Muscle layer of duodenum (tissue), 2 donors: ENCODE data around the gene NPTN.

Experiments
- H3K27ac ChIP-seq: one replicate; pipeline ENCODE4 v1.7.0; 2013; ENCODE audit warnings: mild to moderate bottlenecking, low read length
- H3K27me3 ChIP-seq: one replicate; pipeline ENCODE4 v1.7.0; 2013; ENCODE audit warnings: low read depth, mild to moderate bottlenecking, control low read depth, low read length
- H3K36me3 ChIP-seq, 2 donors: one replicate each; pipeline ENCODE4 v1.7.0; 2013; ENCODE audit warnings: low read length in 2 of 2, control low read depth in 1 of 2, mild to moderate bottlenecking in 1 of 2; ENCODE audit not compliant: insufficient read depth in 2 of 2, control insufficient read depth in 1 of 2
- H3K4me1 ChIP-seq, 2 donors: one replicate each; pipeline ENCODE4 v1.7.0; 2013; ENCODE audit warnings: low read length in 2 of 2, mild to moderate bottlenecking in 2 of 2, control low read depth in 1 of 2, moderate library complexity in 1 of 2; ENCODE audit not compliant: insufficient read depth in 2 of 2, control insufficient read depth in 1 of 2
- H3K4me3 ChIP-seq, 2 donors: one replicate each; pipeline ENCODE4 v1.7.0; 2013; ENCODE audit warnings: low read length in 2 of 2, low read depth in 1 of 2, mild to moderate bottlenecking in 1 of 2
- H3K9me3 ChIP-seq, 2 donors: one replicate each; pipeline ENCODE4 v1.7.0; 2013; ENCODE audit warnings: low read length in 2 of 2, control low read depth in 1 of 2, mild to moderate bottlenecking in 1 of 2; ENCODE audit not compliant: control insufficient read depth in 1 of 2
- donor health status: healthy.

The NPTN gene

DNA sequence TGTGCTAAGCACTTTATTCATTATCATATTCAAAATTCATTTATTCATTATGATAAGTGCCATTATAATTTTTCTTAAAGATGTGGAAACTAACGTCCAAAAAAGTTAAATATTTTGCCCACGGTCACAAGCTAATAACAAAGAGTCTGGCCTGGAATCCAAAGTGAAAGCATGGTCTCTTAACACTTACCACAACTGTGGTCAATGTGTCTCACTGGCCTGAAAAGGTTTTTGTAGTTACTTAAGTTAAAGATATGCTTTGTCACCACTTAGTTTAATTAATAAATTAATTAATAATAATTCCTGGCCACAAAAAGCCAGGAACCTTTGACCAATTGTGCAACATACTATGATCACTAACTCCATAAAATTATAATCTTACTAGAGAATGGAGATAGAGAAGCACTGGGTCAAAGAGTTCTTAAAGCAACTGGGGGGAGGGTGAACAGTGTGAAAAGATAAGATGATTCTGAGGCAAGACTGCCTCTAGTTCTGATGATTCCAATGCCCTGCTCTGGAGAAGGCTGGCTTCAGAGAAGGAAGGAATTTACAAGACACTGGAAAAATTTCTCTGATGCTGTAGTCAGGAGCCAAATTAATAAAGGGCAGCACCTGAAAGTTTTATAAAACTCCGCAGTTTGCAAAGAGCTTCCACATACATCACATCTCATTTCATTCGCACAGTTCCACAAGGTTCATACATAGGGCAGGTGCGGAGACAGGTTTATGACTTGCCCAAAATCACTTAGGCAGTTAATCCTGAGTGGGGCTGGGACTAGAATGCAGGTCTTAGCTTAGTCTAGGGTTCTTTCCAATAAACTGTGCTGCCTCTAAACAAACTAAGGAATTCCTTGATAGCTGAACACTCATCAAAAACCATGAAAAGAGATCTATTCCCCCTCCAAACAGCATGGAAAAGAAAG lies 32.5 kb downstream of the NPTN start:
- Histone ChIP-seq H3K9me3 (no peaks in the 10 kb centered on the region), H3K4me1 (peaks cover 45 to 86% of the 10 kb centered on the region in 2 donors), H3K4me3 (peak overlapping the region in 1 of 2 donors; percentile 29), H3K27ac (peak overlapping the region; percentile 61), H3K36me3 (no peaks in the 10 kb centered on the region), H3K27me3 (no peaks in the 10 kb centered on the region)

DNA sequence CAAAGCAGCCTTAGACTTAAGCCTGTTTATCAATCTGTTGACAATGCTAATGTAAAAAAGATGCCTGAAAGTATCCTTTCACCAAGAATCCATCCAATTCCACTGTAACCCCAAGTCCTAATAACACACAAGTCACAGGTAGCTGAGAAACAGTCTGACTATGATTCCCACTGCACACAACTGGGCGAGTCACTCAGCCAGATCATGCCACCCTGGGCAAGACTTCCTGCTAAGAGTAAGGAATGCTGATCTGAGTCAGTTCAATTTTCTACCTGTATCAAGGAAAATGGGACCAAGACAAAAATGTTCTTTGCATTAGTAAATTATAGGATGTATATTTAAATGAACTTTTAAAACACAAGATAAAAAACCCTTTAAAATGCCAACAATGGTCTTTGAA lies 33.3 kb downstream of the NPTN start:
- Histone ChIP-seq H3K27me3 (no peaks in the 10 kb centered on the region), H3K27ac (peak overlapping the region; percentile 5), H3K9me3 (no peaks in the 10 kb centered on the region), H3K4me3 (no peak overlapping the region), H3K4me1 (peaks cover 50 to 89% of the 10 kb centered on the region in 2 donors), H3K36me3 (no peaks in the 10 kb centered on the region)

DNA sequence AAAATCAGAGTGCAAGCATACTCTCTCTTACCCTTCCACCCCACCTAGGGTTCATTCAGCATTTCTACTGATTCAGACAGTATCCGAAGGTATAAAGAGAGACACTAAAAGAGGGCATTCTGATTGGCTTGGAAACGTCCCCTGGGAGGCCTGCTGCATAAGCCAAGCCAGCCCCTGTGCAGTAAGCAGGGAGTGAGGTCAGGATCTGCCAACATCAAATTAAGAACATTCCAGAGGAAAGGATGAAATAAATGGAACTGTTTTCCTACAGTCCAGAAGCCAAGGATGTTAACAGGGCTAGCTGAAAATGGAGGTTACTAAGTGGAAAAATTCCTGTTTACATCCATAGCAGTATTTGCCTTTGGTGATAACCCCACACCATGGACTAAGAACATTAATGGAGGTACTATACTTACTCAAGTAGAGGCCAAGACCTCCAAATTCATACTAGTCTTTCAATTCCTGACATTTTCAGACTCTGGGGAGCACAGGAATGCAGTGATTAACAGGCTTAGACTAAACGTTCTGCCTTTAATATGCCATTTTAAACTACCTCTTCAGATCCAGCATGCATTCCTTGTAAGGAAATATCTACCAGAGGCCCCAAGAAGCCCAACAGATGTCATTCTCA lies 34.5 kb downstream of the NPTN start:
- H3K4me3 ChIP-seq: no peak overlapping the region
- peaks cover 53 to 97% of the 10 kb centered on the region in 2 donors for H3K4me1 ChIP-seq
- H3K36me3 ChIP-seq: no peaks in the 10 kb centered on the region
- H3K27ac ChIP-seq: peak overlapping the region; percentile 60
- no peaks in the 10 kb centered on the region for H3K27me3 ChIP-seq
- H3K9me3 ChIP-seq: no peaks in the 10 kb centered on the region

DNA sequence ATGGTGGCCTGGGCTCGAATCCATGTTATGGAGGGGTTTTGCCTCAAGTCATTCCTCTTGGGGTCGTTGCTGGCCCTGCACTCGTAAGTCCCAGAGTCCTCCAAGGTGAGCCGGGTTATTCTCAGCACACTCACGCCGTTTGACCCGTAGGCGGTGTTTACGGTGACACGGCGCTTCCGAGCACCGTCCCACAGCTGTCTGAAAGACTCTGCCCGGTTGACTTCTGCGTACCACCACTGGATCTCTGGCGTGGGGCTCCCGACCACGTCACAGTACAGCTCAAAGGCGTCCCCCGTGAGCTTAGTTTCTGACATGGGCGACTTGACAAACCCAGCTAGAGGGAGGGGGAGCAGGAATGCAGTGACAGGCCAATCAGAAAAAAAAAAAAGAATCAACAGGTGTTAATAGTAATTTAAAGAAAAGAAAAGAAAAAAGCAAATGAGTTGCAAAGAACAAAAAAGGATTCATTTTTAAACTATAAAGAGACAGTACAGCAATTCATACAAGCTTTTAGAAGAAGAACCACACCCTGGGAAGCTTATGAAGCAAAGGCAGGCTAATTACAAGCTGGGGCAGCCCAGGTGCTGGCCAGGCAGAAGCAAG lies 36.1 kb downstream of the NPTN start:
- peaks cover 0 to 2% of the 10 kb centered on the region in 2 donors for H3K36me3 ChIP-seq
- no peaks in the 10 kb centered on the region for H3K27me3 ChIP-seq
- no peaks in the 10 kb centered on the region for H3K9me3 ChIP-seq
- H3K27ac ChIP-seq: peak overlapping the region; percentile 17
- peaks cover 44 to 96% of the 10 kb centered on the region in 2 donors for H3K4me1 ChIP-seq
- H3K4me3 ChIP-seq: no peak overlapping the region

DNA sequence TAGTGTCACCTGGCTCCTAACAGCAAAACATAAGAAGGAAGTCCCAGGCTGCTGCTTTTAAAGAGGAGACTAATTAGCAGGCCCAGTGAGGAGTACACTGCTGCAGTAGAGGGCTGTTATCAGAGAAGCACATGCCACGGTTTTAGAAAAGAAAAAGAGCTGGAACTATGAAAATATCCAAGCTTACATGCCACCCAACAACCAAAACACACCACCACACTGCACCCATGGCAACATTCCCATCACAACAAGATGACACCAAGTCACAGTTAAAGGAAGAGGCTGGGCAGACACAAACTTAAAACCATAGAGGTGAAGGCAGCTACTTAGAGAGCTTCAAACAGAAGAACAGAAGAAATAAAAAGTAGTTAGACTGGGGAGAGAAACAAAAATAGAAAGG lies 37.0 kb downstream of the NPTN start:
- Histone ChIP-seq H3K4me1 (peaks cover 35 to 86% of the 10 kb centered on the region in 2 donors), H3K36me3 (peaks cover 3 to 12% of the 10 kb centered on the region in 2 donors), H3K9me3 (no peaks in the 10 kb centered on the region), H3K4me3 (no peak overlapping the region), H3K27ac (peak overlapping the region; percentile 49), H3K27me3 (no peaks in the 10 kb centered on the region)

DNA sequence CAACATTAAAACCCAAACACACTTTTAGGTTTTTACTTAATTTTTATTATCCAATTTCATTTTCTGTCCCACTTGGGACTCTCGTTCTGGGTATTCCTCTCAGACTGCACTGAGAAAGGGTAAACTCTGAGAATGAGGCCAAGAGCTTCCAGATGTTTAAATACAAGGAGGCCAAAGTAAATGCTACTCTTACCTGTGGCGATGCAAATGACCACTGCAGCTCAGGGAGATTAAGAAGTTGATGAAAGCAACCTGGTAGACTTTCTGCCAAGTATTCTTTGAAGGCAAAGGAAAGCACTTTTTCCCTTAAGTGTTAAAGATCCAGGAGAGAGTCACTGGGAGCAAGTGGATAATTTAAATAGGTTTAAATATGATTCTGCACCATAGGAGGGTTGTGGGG lies 39.1 kb downstream of the NPTN start:
- Histone ChIP-seq H3K4me1 (peaks cover 25 to 65% of the 10 kb centered on the region in 2 donors), H3K36me3 (peaks cover 13 to 21% of the 10 kb centered on the region in 2 donors), H3K9me3 (no peaks in the 10 kb centered on the region), H3K27ac (no peak overlapping the region), H3K4me3 (no peak overlapping the region), H3K27me3 (no peaks in the 10 kb centered on the region)

DNA sequence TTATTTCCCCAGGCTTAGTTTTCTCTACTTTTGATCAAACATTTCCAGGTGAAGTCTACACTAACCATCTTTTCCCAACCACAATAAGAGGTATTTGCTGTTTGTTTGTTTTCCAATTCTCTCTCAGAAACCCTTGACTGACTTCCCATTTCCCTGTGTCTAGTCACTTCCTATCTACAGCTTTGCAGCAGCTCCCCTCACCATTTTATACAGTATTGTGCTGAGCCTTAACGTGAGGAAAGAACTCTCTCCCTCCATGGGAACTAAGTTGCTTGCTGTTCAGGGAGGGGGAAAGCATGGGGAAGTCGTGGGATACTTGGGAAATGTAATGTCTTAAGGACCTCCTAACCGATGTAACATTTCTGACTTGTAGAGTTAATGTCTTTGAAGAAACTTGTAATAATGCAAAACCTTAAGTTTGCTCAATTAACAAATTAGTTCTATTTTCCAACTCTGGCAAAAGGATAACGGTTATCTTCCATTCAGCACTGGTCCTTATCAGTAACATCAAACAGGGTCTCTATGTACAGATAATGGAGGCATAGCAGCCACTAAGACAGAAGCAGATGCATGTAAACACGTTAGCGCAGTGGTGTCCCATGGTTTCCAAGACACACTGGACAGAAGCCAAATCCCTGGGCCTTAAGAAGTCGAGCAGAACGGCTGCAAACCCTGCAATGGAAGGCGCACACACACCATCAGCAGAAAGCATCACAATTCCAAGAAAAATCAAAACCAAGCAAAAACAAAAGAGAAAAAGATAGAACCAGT lies 39.7 kb downstream of the NPTN start:
- Histone ChIP-seq H3K27ac (no peak overlapping the region), H3K9me3 (no peaks in the 10 kb centered on the region), H3K36me3 (peaks cover 19 to 25% of the 10 kb centered on the region in 2 donors), H3K4me3 (no peak overlapping the region), H3K4me1 (peaks cover 25 to 59% of the 10 kb centered on the region in 2 donors), H3K27me3 (no peaks in the 10 kb centered on the region)

DNA sequence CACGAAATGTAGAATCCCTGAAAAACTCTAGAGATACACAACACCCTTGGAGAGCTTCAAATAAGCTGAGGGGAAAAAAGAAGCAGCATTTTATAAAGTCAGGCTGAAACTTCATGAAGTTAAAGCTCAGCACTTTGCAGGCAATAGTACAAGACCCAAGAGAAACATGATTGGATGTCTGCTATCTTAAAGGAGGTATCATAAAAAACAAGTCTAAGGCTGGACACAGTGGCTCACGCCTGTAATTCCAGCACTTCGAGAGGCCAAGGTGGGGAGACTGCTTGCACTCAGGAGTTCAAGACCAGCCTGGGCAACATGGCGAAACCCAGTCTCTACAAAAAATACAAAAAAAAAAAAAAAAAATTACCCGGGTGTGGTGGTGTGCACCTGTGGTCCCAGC lies 42.9 kb downstream of the NPTN start:
- Histone ChIP-seq H3K36me3 (peaks cover 38 to 48% of the 10 kb centered on the region in 2 donors), H3K4me3 (no peak overlapping the region), H3K27ac (no peak overlapping the region), H3K4me1 (peaks cover 4 to 27% of the 10 kb centered on the region in 2 donors), H3K9me3 (no peaks in the 10 kb centered on the region), H3K27me3 (no peaks in the 10 kb centered on the region)

DNA sequence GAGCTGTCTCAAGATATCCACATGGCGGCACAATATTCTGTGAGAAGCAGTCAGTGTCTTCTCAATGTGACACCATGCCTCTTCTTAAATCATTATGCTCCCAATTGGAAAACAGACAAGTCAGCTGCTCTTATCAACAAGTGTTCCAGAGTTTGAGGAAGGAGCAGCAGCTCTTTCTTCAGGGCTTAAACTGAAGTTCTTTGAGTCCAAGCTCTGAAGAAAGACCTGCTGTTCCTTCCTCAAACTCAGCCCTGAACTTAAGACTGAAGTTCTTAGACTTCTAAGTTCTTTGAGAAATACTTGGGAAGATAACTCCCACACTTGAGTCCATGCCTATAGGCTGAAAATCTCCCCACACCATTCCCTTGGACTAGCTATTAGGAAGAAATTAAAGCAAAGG lies 43.4 kb downstream of the NPTN start:
- no peak overlapping the region for H3K4me3 ChIP-seq
- H3K36me3 ChIP-seq: peaks cover 38 to 52% of the 10 kb centered on the region in 2 donors
- H3K27ac ChIP-seq: no peak overlapping the region
- no peaks in the 10 kb centered on the region for H3K27me3 ChIP-seq
- H3K4me1 ChIP-seq: peaks cover 3 to 22% of the 10 kb centered on the region in 2 donors
- H3K9me3 ChIP-seq: no peaks in the 10 kb centered on the region

DNA sequence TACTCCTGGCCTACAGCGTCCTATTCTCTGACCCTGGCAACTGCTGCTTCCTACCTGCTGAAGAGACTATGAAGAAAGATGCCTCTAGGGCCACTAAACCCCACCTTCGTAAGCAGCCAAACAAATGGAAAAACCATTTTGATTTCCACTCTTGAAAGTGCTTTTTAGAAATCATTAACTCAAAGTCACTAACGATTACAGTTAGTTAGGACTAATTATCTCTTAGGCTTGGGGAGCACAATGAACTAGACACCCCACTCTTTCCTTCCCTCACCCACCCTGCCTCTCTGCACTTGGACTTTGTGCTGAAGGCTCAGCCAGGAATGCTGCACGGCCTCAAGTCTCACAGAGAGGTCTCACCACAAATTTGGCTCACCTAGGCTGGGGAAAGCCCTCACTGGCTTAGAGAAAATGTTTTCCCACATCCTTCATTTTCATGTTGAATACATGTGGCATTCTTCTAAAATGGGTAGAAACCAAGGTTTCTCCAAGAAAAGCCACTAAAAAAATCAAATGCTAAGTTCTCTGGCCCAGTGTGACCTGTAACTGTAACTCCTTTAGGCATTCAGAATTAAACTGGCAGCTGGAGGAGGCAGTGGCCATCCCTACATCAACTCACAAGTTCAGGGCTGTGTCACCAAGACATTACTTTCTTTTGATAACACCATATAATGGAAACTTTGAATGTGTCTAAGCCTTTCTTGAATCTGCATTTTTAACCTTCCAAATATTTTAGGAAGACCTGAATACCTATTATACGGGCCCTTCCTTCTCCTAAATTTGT lies 47.1 kb downstream of the NPTN start:
- H3K36me3 ChIP-seq: peaks cover 58 to 59% of the 10 kb centered on the region in 2 donors
- H3K27ac ChIP-seq: no peak overlapping the region

More for the DNA sequence above, 47.1 kb downstream of the NPTN start:
- Histone ChIP-seq H3K9me3 (no peaks in the 10 kb centered on the region), H3K4me1 (no peaks in the 10 kb centered on the region), H3K4me3 (no peak overlapping the region), H3K27me3 (no peaks in the 10 kb centered on the region)
